Measurements from ENCODE around the gene EQTN. TPM values are rescaled to one million over a fixed set of nuclear protein-coding genes. Genes with fewer than 3 reads are reported as not detected.

The EQTN gene
- total RNA-seq, 2 donors from 2014 or later = not detected

Other genes starting within 250 kb of the EQTN start
- gene TEK, start 187.9 kb downstream of the EQTN start, total RNA-seq = not detected
- gene IFNK, start 227.1 kb upstream of the EQTN start, total RNA-seq = not detected
- under 1 TPM; 0.42 to 0.57 TPM for gene MOB3B, start 232.7 kb upstream of the EQTN start, total RNA-seq